Astrocyte of the spinal cord (primary cell): ENCODE data around the gene MAGI2.

ENCODE experiments used
- DNase-seq: peaks from one replicate; pipeline ENCODE4 v3.0.0; 2011; ENCODE audit warnings: low read depth, low spot score
- H3K4me3 ChIP-seq: 2 replicates; pipeline ENCODE4 v1.5.1; 2011; ENCODE audit warnings: low read depth, mild to moderate bottlenecking, low read length, moderate library complexity
- CTCF ChIP-seq: IDR thresholded peaks from 2 replicates; pipeline ENCODE4 v1.5.1; 2012; ENCODE audit warnings: low read depth, mild to moderate bottlenecking, low read length, inconsistent platforms
- in situ Hi-C: cut with HindIII; loops from 2 replicates; pipeline ENCODE4 v1.10.0; 2017; ENCODE audit warnings: low sequenced_read_pairs

Gene MAGI2

GRCh38 chr7:78779788-78780187, 673.7 kb downstream of the MAGI2 start:
- in situ Hi-C loops = no loop called here
- no peak for DNase-seq
- H3K4me3 ChIP-seq = no peak overlapping the region
- TF ChIP-seq CTCF = no peak

GRCh38 chr7:78777829-78778228, 675.6 kb downstream of the MAGI2 start:
- TF ChIP-seq CTCF = no peak
- in situ Hi-C loops = no loop called here
- no peak for DNase-seq
- H3K4me3 ChIP-seq = no peak overlapping the region

GRCh38 chr7:78770422-78771410, 682.8 kb downstream of the MAGI2 start:
- H3K4me3 ChIP-seq = peak overlapping the region; percentile 22
- peak; percentile 9 for DNase-seq
- no peak for TF ChIP-seq CTCF
- in situ Hi-C loops = no loop called here

GRCh38 chr7:78769481-78770101, 683.9 kb downstream of the MAGI2 start:
- peak overlapping the region; percentile 32 for H3K4me3 ChIP-seq
- in situ Hi-C loops = no loop called here
- no peak for TF ChIP-seq CTCF
- DNase-seq = no peak

GRCh38 chr7:78768859-78769258, 684.6 kb downstream of the MAGI2 start:
- H3K4me3 ChIP-seq = peak overlapping the region; percentile 32
- in situ Hi-C loops = no loop called here
- no peak for DNase-seq
- no peak for TF ChIP-seq CTCF

- in situ Hi-C loops = no loop called here
- no peak for TF ChIP-seq CTCF
- DNase-seq = no peak
- no peak overlapping the region for H3K4me3 ChIP-seq
These were observed 687.3 kb downstream of the MAGI2 start for GRCh38 chr7:78765943-78766729.
